Neural cell (in vitro differentiated cells): ENCODE measurements around the gene SPACA4. TPM values are rescaled to one million over a fixed set of nuclear protein-coding genes. Genes with fewer than 3 reads are reported as not detected.

Experiments used
- H2AFZ ChIP-seq: fragments of 200-600, 300-800 bp; sonication (generic), shearing (Covaris generic); 2 replicates; pipeline ENCODE4 v1.6.0; 2014; ENCODE audit warnings: low read depth, mild to moderate bottlenecking, antibody characterized with exemption, low read length, moderate library complexity
- H3F3A ChIP-seq: fragments of 200-600 bp; shearing (Covaris generic); 2 replicates; pipeline ENCODE4 v1.6.1; 2016; ENCODE audit warnings: mild to moderate bottlenecking, moderate library complexity, mixed read lengths, antibody characterized with exemption, low read length; ENCODE audit not compliant: insufficient read depth, poor library complexity, severe bottlenecking
- H3K27ac ChIP-seq: fragments of 200-600, 300-800 bp; sonication (generic), shearing (Covaris generic); 2 replicates; pipeline ENCODE4 v1.5.1; 2014; ENCODE audit warnings: mild to moderate bottlenecking, low read length, moderate library complexity
- H3K27me3 ChIP-seq: fragments of 300-800, 200-600 bp; sonication (generic), shearing (Covaris generic); 2 replicates; pipeline ENCODE4 v1.6.0; 2014; ENCODE audit warnings: mild to moderate bottlenecking, low read depth, low read length, moderate library complexity; ENCODE audit not compliant: insufficient read depth
- H3K36me3 ChIP-seq: fragments of 300-800, 200-600 bp; sonication (generic), shearing (Covaris generic); 2 replicates; pipeline ENCODE4 v1.5.1; 2014; ENCODE audit warnings: mild to moderate bottlenecking, antibody characterized with exemption, low read length, moderate library complexity; ENCODE audit not compliant: insufficient read depth
- H3K4me2 ChIP-seq: fragments of 300-800, 200-600 bp; sonication (generic), shearing (Covaris generic); 2 replicates; pipeline ENCODE4 v1.6.0; 2014; ENCODE audit warnings: mild to moderate bottlenecking, low read length
- H3K4me3 ChIP-seq: fragments of 300-800, 200-600 bp; sonication (generic), shearing (Covaris generic); 2 replicates; pipeline ENCODE4 v1.5.1; 2014; ENCODE audit warnings: mild to moderate bottlenecking, low read length, moderate library complexity
- H3K79me2 ChIP-seq: fragments of 200-600 bp; shearing (Covaris generic); replicated peaks from 2 replicates; pipeline ENCODE4 v1.6.0; 2014; ENCODE audit warnings: mild to moderate bottlenecking, low read length, moderate library complexity; ENCODE audit not compliant: insufficient read depth
- H3K9ac ChIP-seq: fragments of 300-800, 200-600 bp; sonication (generic), shearing (Covaris generic); 2 replicates; pipeline ENCODE4 v1.6.1; 2016; ENCODE audit warnings: mild to moderate bottlenecking, low read length, mixed read lengths
- H3K9me2 ChIP-seq: fragments of 200-600 bp; shearing (Covaris generic); 2 replicates; pipeline ENCODE4 v1.6.1; 2016; ENCODE audit warnings: mild to moderate bottlenecking, low read length, mixed read lengths; ENCODE audit not compliant: insufficient read depth
- H3K9me3 ChIP-seq: fragments of 200-600, 300-800 bp; sonication (generic), shearing (Covaris generic); 2 replicates; pipeline ENCODE4 v1.6.1; 2016; ENCODE audit warnings: mild to moderate bottlenecking, mixed run types, low read length, moderate library complexity, mixed read lengths
- H4K20me1 ChIP-seq: fragments of 200-600 bp; shearing (Covaris generic); 2 replicates; pipeline ENCODE4 v1.6.1; 2016; ENCODE audit warnings: mild to moderate bottlenecking, mixed run types; ENCODE audit not compliant: insufficient read depth
- CTCF ChIP-seq: fragments of 450-650 bp; IDR thresholded peaks from 2 replicates; pipeline ENCODE4 v1.5.1; 2014; ENCODE audit warnings: antibody characterized with exemption, mild to moderate bottlenecking, moderate library complexity; ENCODE audit not compliant: poor library complexity, severe bottlenecking
- EP300 ChIP-seq: fragments of 450-650 bp; conservative IDR thresholded peaks from 2 replicates; pipeline ENCODE4 v1.6.1; 2014; ENCODE audit warnings: antibody characterized with exemption, mild to moderate bottlenecking, moderate library complexity; ENCODE audit not compliant: poor library complexity, severe bottlenecking
- EZH2 ChIP-seq: fragments of 200-600, 300-800 bp; shearing (Covaris generic), sonication (generic); IDR thresholded peaks from 2 replicates; pipeline ENCODE4 v1.6.1; 2014; ENCODE audit warnings: antibody characterized with exemption, low read length, borderline replicate concordance, mild to moderate bottlenecking; ENCODE audit not compliant: insufficient read depth, poor library complexity, severe bottlenecking
- MXI1 ChIP-seq: fragments of 450-650 bp; conservative IDR thresholded peaks from 2 replicates; pipeline ENCODE4 v1.6.1; 2014; ENCODE audit warnings: antibody characterized with exemption, mild to moderate bottlenecking; ENCODE audit not compliant: poor library complexity, severe bottlenecking
- POLR2AphosphoS5 ChIP-seq: IDR thresholded peaks from 2 replicates; pipeline ENCODE4 v1.6.1; 2012
- RAD21 ChIP-seq: fragments of 450-650 bp; conservative IDR thresholded peaks from 2 replicates; pipeline ENCODE4 v1.6.1; 2014; ENCODE audit warnings: antibody characterized with exemption, mild to moderate bottlenecking, moderate library complexity
- REST ChIP-seq: IDR thresholded peaks from 2 replicates; pipeline ENCODE4 v1.6.1; 2012; ENCODE audit warnings: borderline replicate concordance
- SMC3 ChIP-seq: fragments of 450-650 bp; conservative IDR thresholded peaks from 2 replicates; pipeline ENCODE4 v1.6.1; 2014; ENCODE audit warnings: antibody characterized with exemption, mild to moderate bottlenecking, moderate library complexity; ENCODE audit not compliant: poor library complexity
- TAF1 ChIP-seq: IDR thresholded peaks from 2 replicates; pipeline ENCODE4 v1.6.1; 2012; ENCODE audit warnings: low read depth
- polyA plus RNA-seq: library from polyadenylated mRNA; depleted of rRNA; stranded (reverse); fragments of >200 nt; gene quantifications from 2 replicates; pipeline ENCODE4 v1.2.3, GENCODE V29; 2014

Gene SPACA4
- polyA plus RNA-seq, 1 donor from 2014 or later, result not detected

- Histone ChIP-seq H3F3A (no peaks in the 10 kb centered on the region), H4K20me1 (no peaks in the 10 kb centered on the region), H3K36me3 (no peaks in the 10 kb centered on the region), H2AFZ (no peak overlapping the region), H3K4me3 (no peak overlapping the region), H3K79me2 (no peaks in the 10 kb centered on the region), H3K9ac (no peak overlapping the region), H3K27ac (no peak overlapping the region), H3K27me3 (no peaks in the 10 kb centered on the region), H3K4me2 (no peak overlapping the region), H3K9me2 (no peaks in the 10 kb centered on the region), H3K9me3 (no peaks in the 10 kb centered on the region)
- no peak for TF ChIP-seq POLR2AphosphoS5
- TF ChIP-seq REST, result no peak
- no peak for TF ChIP-seq RAD21
- TF ChIP-seq CTCF, result no peak
- TF ChIP-seq EZH2, result no peak
- no peak for TF ChIP-seq SMC3
- TF ChIP-seq MXI1, result no peak
- no peak for TF ChIP-seq TAF1
- no peak for TF ChIP-seq EP300
Observed at GRCh38 chr19:48607359-48607755, 815 bp downstream of the SPACA4 start.

- no peaks in the 10 kb centered on the region for H3K9me3 ChIP-seq
- H3K4me3 ChIP-seq, result no peak overlapping the region
- no peak overlapping the region for H2AFZ ChIP-seq
- no peak overlapping the region for H3K9ac ChIP-seq
- H3F3A ChIP-seq, result no peaks in the 10 kb centered on the region
- TF ChIP-seq MXI1 (no peak), EZH2 (no peak), RAD21 (peak; percentile 44), TAF1 (no peak), SMC3 (peak; percentile 45), EP300 (no peak), REST (no peak), CTCF (peak; percentile 54), POLR2AphosphoS5 (no peak)
- H3K36me3 ChIP-seq, result no peaks in the 10 kb centered on the region
- no peak overlapping the region for H3K4me2 ChIP-seq
- H3K27ac ChIP-seq, result no peak overlapping the region
- H4K20me1 ChIP-seq, result no peaks in the 10 kb centered on the region
- H3K9me2 ChIP-seq, result no peaks in the 10 kb centered on the region
- no peaks in the 10 kb centered on the region for H3K27me3 ChIP-seq
- no peaks in the 10 kb centered on the region for H3K79me2 ChIP-seq
Observed at GRCh38 chr19:48608798-48609263, 2.3 kb downstream of the SPACA4 start.
